Measurements from ENCODE around the gene SLC41A3. TPM values are rescaled to one million over a fixed set of nuclear protein-coding genes. Genes with fewer than 3 reads are reported as not detected.

Gene SLC41A3
- total RNA-seq, 1 experiment from 2014 or later = 35.5 TPM

DNA sequence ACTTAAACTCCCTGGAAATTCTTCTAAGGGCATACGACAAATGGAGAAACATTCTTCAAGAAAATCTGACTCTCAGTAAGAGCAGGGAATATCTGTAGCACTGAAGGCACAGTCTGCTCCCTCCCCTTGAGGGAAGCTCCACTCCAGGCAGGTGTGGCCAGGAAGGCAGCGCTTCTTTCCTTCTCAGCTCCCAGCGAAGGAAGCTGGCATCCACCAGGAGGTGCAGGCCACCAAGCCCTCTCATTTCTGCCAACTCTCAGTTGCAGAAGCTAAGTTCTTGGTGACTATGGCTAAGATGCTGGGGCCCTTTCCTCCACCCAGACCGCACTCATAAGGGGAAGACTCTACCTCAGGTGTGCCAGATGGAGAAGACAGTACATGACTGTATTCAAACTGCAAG, 37.7 kb upstream of the SLC41A3 start:
- Histone ChIP-seq H3K79me1 (ENCODE audit: insufficient read depth, low read depth, low read length, poor library complexity, severe bottlenecking) (no peaks in the 10 kb centered on the region), H3K18ac (ENCODE audit: insufficient read length, low read depth, low read length) (no peak overlapping the region), H3K23ac (ENCODE audit: insufficient read length, low read depth, low read length) (no peak overlapping the region), H2AK5ac (ENCODE audit: insufficient read length, low read length) (no peak overlapping the region), H3K56ac (ENCODE audit: insufficient read length, low read depth, low read length) (no peak overlapping the region), H3K27ac (ENCODE audit: insufficient read length, low read depth, low read length) (no peak overlapping the region), H3K23me2 (ENCODE audit: insufficient read length, low read depth, low read length, poor library complexity, severe bottlenecking) (no peaks in the 10 kb centered on the region), H4K8ac (replicated peaks; ENCODE audit: insufficient read length, low read depth, low read length) (no peak overlapping the region), H3K4me1 (ENCODE audit: insufficient read depth, low read length) (no peaks in the 10 kb centered on the region), H2BK120ac (ENCODE audit: low read depth, low read length, poor library complexity, severe bottlenecking) (no peak overlapping the region), H2BK5ac (ENCODE audit: insufficient read length, low read length) (no peak overlapping the region), H3K9me3 (ENCODE audit: control insufficient read depth, low read depth, low read length) (no peaks in the 10 kb centered on the region), H2AFZ (ENCODE audit: low read length) (no peak overlapping the region), H2BK12ac (ENCODE audit: insufficient read length, low read depth, low read length) (no peak overlapping the region), H2BK15ac (ENCODE audit: low read depth, low read length) (no peak overlapping the region), H3K14ac (ENCODE audit: insufficient read depth, low read length) (no peak overlapping the region), H3K4ac (ENCODE audit: low read depth, low read length) (no peak overlapping the region), H4K20me1 (ENCODE audit: control insufficient read depth, insufficient read depth, insufficient read length) (no peaks in the 10 kb centered on the region), H4K5ac (ENCODE audit: insufficient read length, low read depth, low read length) (no peak overlapping the region), H3K4me2 (ENCODE audit: insufficient read depth, insufficient read length, low read length) (no peak overlapping the region), H3K79me2 (ENCODE audit: insufficient read depth, low read length) (no peaks in the 10 kb centered on the region), H3K9ac (ENCODE audit: extremely low read depth, insufficient read length, low read length) (no peak overlapping the region), H3T11ph (ENCODE audit: low read length) (no peak overlapping the region), H4K91ac (ENCODE audit: insufficient read length, low read depth, low read length) (no peak overlapping the region), H2BK20ac (ENCODE audit: low read depth, low read length, poor library complexity, severe bottlenecking) (no peak overlapping the region), H3K27me3 (ENCODE audit: insufficient read depth, low read length) (no peaks in the 10 kb centered on the region)
- Mint-ChIP-seq H3K27me3 (ENCODE audit: low read depth) (peaks cover 12% of the 10 kb centered on the region), H3K4me3 (no peak overlapping the region), H3K27ac (no peak overlapping the region), H3K9me3 (no peaks in the 10 kb centered on the region), H3K36me3 (ENCODE audit: insufficient read depth in 1 of 3, low read depth in 3 of 3) (no peaks in the 10 kb centered on the region), H3K4me1 (peaks cover 12 to 32% of the 10 kb centered on the region in 2 experiments)
- DNase-seq = peak; percentile 36
- no CpG with 5 or more reads among the region's 4 CpGs for WGBS (ENCODE audit: extremely low coverage, insufficient read length, low lambda C conversion rate)
- TF ChIP-seq CTCF (conservative IDR thresholded peaks at IDR 0.05) = no peak
